SK-N-SH treated with all-trans-retinoic acid at 6 μM for 48 hours (cell line): Measurements from ENCODE around the gene IFI27L2.

Experiments used
- ATAC-seq: fragments of 200-7000 bp; cut with Tn5 transposase; 3 replicates; pipeline ENCODE4 v1.9.1; 2020; ENCODE audit warnings: mild to moderate bottlenecking, moderate library complexity
- ARNTL ChIP-seq: fragments of 450-650 bp; formaldehyde crosslinking; IDR thresholded peaks from 2 replicates; pipeline ENCODE4 v1.5.0; 2020; ENCODE audit warnings: low read depth, mild to moderate bottlenecking, moderate library complexity, borderline replicate concordance
- BACH2 ChIP-seq: fragments of 250-450 bp; sonication (Bioruptor Pico); IDR thresholded peaks from 2 replicates; pipeline ENCODE4 v1.9.0; 2021; ENCODE audit warnings: mild to moderate bottlenecking, borderline replicate concordance
- CREB5 ChIP-seq: fragments of 250-450 bp; sonication (Bioruptor Pico); IDR thresholded peaks from 2 replicates; pipeline ENCODE4 v1.5.1; 2020; ENCODE audit warnings: low read depth, mild to moderate bottlenecking, moderate library complexity
- CSDC2 ChIP-seq: fragments of 250-450 bp; sonication (Bioruptor Pico); IDR thresholded peaks from 2 replicates; pipeline ENCODE4 v1.5.0; 2020; ENCODE audit warnings: mild to moderate bottlenecking, moderate library complexity
- CSRNP3 ChIP-seq: fragments of 250-450 bp; sonication (Bioruptor Pico); IDR thresholded peaks from 2 replicates; pipeline ENCODE4 v1.5.1; 2021; ENCODE audit warnings: mild to moderate bottlenecking, moderate library complexity
- ESRRG ChIP-seq: fragments of 250-450 bp; sonication (Bioruptor Pico); IDR thresholded peaks from 2 replicates; pipeline ENCODE4 v1.6.1; 2021; ENCODE audit warnings: mild to moderate bottlenecking
- ISL1 ChIP-seq: fragments of 250-450 bp; sonication (Bioruptor Pico); IDR thresholded peaks from 2 replicates; pipeline ENCODE4 v2.1.2; 2022; ENCODE audit warnings: mild to moderate bottlenecking, moderate library complexity
- OSR1 ChIP-seq: fragments of 250-450 bp; sonication (Bioruptor Pico); IDR thresholded peaks from 2 replicates; pipeline ENCODE4 v1.8.0; 2022; ENCODE audit warnings: moderate library complexity, mild to moderate bottlenecking, inconsistent platforms
- POU6F1 ChIP-seq: fragments of 250-450 bp; sonication (Bioruptor Pico); IDR thresholded peaks from 2 replicates; pipeline ENCODE4 v1.8.0; 2021; ENCODE audit warnings: low read depth, mild to moderate bottlenecking, moderate library complexity, borderline replicate concordance
- PPARA ChIP-seq: fragments of 250-450 bp; sonication (Bioruptor Pico); IDR thresholded peaks from 2 replicates; pipeline ENCODE4 v1.5.0; 2020; ENCODE audit warnings: mild to moderate bottlenecking, borderline replicate concordance
- RARB ChIP-seq: fragments of 250-450 bp; sonication (Bioruptor Pico); IDR thresholded peaks from 2 replicates; pipeline ENCODE4 v1.8.0; 2021; ENCODE audit warnings: mild to moderate bottlenecking, moderate library complexity
- SNAI2 ChIP-seq: fragments of 250-450 bp; sonication (Bioruptor Pico); IDR thresholded peaks from 2 replicates; pipeline ENCODE4 v1.5.0; 2020; ENCODE audit warnings: mild to moderate bottlenecking, moderate library complexity
- TCF4 ChIP-seq: fragments of 250-450 bp; sonication (Bioruptor Pico); IDR thresholded peaks from 2 replicates; pipeline ENCODE4 v1.8.0; 2021; ENCODE audit warnings: mild to moderate bottlenecking, moderate library complexity, borderline replicate concordance
- TOX ChIP-seq: fragments of 250-450 bp; sonication (Bioruptor Pico); IDR thresholded peaks from 2 replicates; pipeline ENCODE4 v1.8.0; 2021; ENCODE audit warnings: mild to moderate bottlenecking, moderate library complexity, borderline replicate concordance
- ZC3H10 ChIP-seq: fragments of 250-450 bp; sonication (Bioruptor Pico); IDR thresholded peaks from 2 replicates; pipeline ENCODE4 v1.5.1; 2021; ENCODE audit warnings: mild to moderate bottlenecking, moderate library complexity
- ZFP3 ChIP-seq: fragments of 250-450 bp; sonication (Bioruptor Pico); IDR thresholded peaks from 2 replicates; pipeline ENCODE4 v1.5.0; 2020; ENCODE audit warnings: mild to moderate bottlenecking, moderate library complexity
- ZFP30 ChIP-seq: fragments of 450-650 bp; formaldehyde crosslinking; IDR thresholded peaks from 2 replicates; pipeline ENCODE4 v1.5.0; 2022; ENCODE audit warnings: mild to moderate bottlenecking, moderate library complexity
- ZNF565 ChIP-seq: fragments of 450-650 bp; formaldehyde crosslinking; conservative IDR thresholded peaks from 2 replicates; pipeline ENCODE4 v1.5.0; 2020; ENCODE audit warnings: low read depth, mild to moderate bottlenecking, moderate library complexity
- ZNF70 ChIP-seq: fragments of 450-650 bp; formaldehyde crosslinking; IDR thresholded peaks from 2 replicates; pipeline ENCODE4 v1.5.0; 2020; ENCODE audit warnings: mild to moderate bottlenecking, moderate library complexity
- ZNF8 ChIP-seq: fragments of 450-650 bp; formaldehyde crosslinking; IDR thresholded peaks from 2 replicates; pipeline ENCODE4 v1.5.0; 2020; ENCODE audit warnings: mild to moderate bottlenecking, moderate library complexity
- TF ChIP-seq, protein P1 (sequence below): fragments of 250-450 bp; sonication (Bioruptor Pico); IDR thresholded peaks from 2 replicates; pipeline ENCODE4 v1.5.0; 2020; ENCODE audit warnings: mild to moderate bottlenecking, moderate library complexity

IFI27L2 gene

GRCh38 chr14:94103554-94104150 lies 25.8 kb downstream of the IFI27L2 start:
- TF ChIP-seq BACH2 (no peak), SNAI2 (CRISPR knock-in tag) (no peak), ESRRG (CRISPR knock-in tag) (no peak)
- no peak for ATAC-seq

GRCh38 chr14:94102768-94103482 lies 26.5 kb downstream of the IFI27L2 start:
- ATAC-seq, result no peak
- TF ChIP-seq ZNF70 (CRISPR knock-in tag) (no peak), RARB (CRISPR knock-in tag) (no peak), ZNF565 (CRISPR knock-in tag) (no peak), ARNTL (CRISPR knock-in tag) (no peak), POU6F1 (CRISPR knock-in tag) (no peak), OSR1 (no peak), ZC3H10 (CRISPR knock-in tag) (no peak), PPARA (no peak), BACH2 (no peak), ZFP3 (CRISPR knock-in tag) (no peak), ESRRG (CRISPR knock-in tag) (no peak), ZNF8 (CRISPR knock-in tag) (no peak), SNAI2 (CRISPR knock-in tag) (no peak), ISL1 (CRISPR knock-in tag) (no peak), CSDC2 (CRISPR knock-in tag) (no peak)
- TF ChIP-seq, protein P1, sequence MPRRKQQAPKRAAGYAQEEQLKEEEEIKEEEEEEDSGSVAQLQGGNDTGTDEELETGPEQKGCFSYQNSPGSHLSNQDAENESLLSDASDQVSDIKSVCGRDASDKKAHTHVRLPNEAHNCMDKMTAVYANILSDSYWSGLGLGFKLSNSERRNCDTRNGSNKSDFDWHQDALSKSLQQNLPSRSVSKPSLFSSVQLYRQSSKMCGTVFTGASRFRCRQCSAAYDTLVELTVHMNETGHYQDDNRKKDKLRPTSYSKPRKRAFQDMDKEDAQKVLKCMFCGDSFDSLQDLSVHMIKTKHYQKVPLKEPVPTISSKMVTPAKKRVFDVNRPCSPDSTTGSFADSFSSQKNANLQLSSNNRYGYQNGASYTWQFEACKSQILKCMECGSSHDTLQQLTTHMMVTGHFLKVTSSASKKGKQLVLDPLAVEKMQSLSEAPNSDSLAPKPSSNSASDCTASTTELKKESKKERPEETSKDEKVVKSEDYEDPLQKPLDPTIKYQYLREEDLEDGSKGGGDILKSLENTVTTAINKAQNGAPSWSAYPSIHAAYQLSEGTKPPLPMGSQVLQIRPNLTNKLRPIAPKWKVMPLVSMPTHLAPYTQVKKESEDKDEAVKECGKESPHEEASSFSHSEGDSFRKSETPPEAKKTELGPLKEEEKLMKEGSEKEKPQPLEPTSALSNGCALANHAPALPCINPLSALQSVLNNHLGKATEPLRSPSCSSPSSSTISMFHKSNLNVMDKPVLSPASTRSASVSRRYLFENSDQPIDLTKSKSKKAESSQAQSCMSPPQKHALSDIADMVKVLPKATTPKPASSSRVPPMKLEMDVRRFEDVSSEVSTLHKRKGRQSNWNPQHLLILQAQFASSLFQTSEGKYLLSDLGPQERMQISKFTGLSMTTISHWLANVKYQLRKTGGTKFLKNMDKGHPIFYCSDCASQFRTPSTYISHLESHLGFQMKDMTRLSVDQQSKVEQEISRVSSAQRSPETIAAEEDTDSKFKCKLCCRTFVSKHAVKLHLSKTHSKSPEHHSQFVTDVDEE (CRISPR knock-in tag), result no peak

DNA sequence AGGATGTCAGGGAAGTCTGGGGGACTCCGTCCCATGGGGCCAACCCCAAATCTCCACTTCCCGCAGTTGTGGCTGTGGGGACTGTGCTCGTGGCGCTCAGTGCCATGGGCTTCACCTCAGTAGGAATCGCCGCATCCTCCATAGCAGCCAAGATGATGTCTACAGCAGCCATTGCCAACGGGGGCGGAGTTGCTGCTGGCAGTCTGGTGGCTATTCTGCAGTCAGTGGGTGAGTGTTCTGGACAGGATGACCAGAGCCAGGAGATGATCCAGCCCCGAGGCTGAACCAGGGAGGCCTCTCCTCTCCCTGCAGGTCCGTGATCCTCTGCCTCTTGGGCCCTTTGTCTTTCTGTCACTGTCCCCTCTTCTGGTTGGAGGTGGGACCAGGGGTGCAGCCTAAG lies 27.7 kb downstream of the IFI27L2 start:
- ATAC-seq, result no peak
- no peak for TF ChIP-seq ZC3H10 (CRISPR knock-in tag)
- no peak for TF ChIP-seq CREB5 (CRISPR knock-in tag)
- TF ChIP-seq ISL1 (CRISPR knock-in tag), result no peak
- TF ChIP-seq ESRRG (CRISPR knock-in tag), result no peak
- TF ChIP-seq ZNF8 (CRISPR knock-in tag), result no peak
- TF ChIP-seq, protein P1 (CRISPR knock-in tag), result no peak
- no peak for TF ChIP-seq ARNTL (CRISPR knock-in tag)
- TF ChIP-seq CSDC2 (CRISPR knock-in tag), result no peak

GRCh38 chr14:94100847-94101246 lies 28.6 kb downstream of the IFI27L2 start:
- ATAC-seq, result peak; percentile 96
- TF ChIP-seq ZFP3 (CRISPR knock-in tag) (no peak), CSRNP3 (CRISPR knock-in tag) (no peak), ZNF70 (CRISPR knock-in tag) (no peak), ZFP30 (no peak), TCF4 (CRISPR knock-in tag) (no peak), ARNTL (CRISPR knock-in tag) (no peak), TOX (CRISPR knock-in tag) (no peak), ZNF8 (CRISPR knock-in tag) (no peak), ESRRG (CRISPR knock-in tag) (no peak), ZNF565 (CRISPR knock-in tag) (no peak), CSDC2 (CRISPR knock-in tag) (no peak), SNAI2 (CRISPR knock-in tag) (no peak), ISL1 (CRISPR knock-in tag) (no peak)
- TF ChIP-seq, protein P1 (CRISPR knock-in tag), result no peak
